Upper lobe of left lung (tissue), 6 donors: ENCODE results near the gene CHST9. TPM values are rescaled to one million over a fixed set of nuclear protein-coding genes. Genes with fewer than 3 reads are reported as not detected.
"Not testable (repeated sequence)": the region's sequence is repeated elsewhere in the genome, so short reads cannot be mapped to it uniquely, and the experiment has no call there.

Experiments
- ATAC-seq, 2 donors: fragments of 200-7000 bp; cut with Tn5 transposase; one replicate each; pipeline ENCODE4 v1.9.1; 2022; ENCODE audit warnings: mild to moderate bottlenecking in 2 of 2, moderate library complexity in 2 of 2; ENCODE audit not compliant: low FRiP score in 2 of 2
- DNase-seq, 2 donors: peaks; one replicate each; pipeline ENCODE4 v3.0.0-alpha.2; 2019 to 2020
- H3K27ac ChIP-seq, 4 donors: fragments of 200-600 bp; sonication (generic); one replicate each; pipeline ENCODE4 v1.5.1; 2016 to 2019
- H3K27me3 ChIP-seq, 4 donors: fragments of 200-600 bp; sonication (generic); one replicate each; pipeline ENCODE4 v1.5.1; 2017 to 2019
- H3K36me3 ChIP-seq, 4 donors: fragments of 200-600 bp; sonication (generic); one replicate each; pipeline ENCODE4 v1.5.1; 2016 to 2019
- H3K4me1 ChIP-seq, 4 donors: fragments of 200-600 bp; sonication (generic); one replicate each; pipeline ENCODE4 v1.5.1; 2018 to 2019
- H3K4me3 ChIP-seq, 4 donors: fragments of 200-600 bp; sonication (generic); one replicate each; pipeline ENCODE4 v1.5.1; 2017 to 2019; ENCODE audit warnings: mild to moderate bottlenecking in 2 of 4, moderate library complexity in 1 of 4
- H3K9me3 ChIP-seq, 4 donors: fragments of 200-600 bp; sonication (generic); one replicate each; pipeline ENCODE4 v1.5.1; 2018 to 2019
- CTCF ChIP-seq, 6 experiments: fragments of 450-650 bp in 4 of 6; fragments of 200-600 bp in 2 of 6; sonication (generic) in 2 of 6; IDR thresholded peaks; one replicate each; pipeline ENCODE4 v1.5.1; 2016 to 2019; ENCODE audit warnings: antibody characterized with exemption in 6 of 6
- EP300 ChIP-seq, 4 donors: sonication (generic); formaldehyde crosslinking; IDR thresholded peaks; one replicate each; pipeline ENCODE4 v1.5.1; 2017; ENCODE audit warnings: antibody characterized with exemption in 4 of 4, control low read depth in 2 of 4
- POLR2A ChIP-seq, 4 donors: fragments of 450-650 bp; IDR thresholded peaks; one replicate each; pipeline ENCODE4 v1.5.1; 2016 to 2017; ENCODE audit warnings: antibody characterized with exemption in 4 of 4, mild to moderate bottlenecking in 2 of 4
- POLR2AphosphoS5 ChIP-seq, 2 donors: sonication (generic); formaldehyde crosslinking; IDR thresholded peaks; one replicate each; pipeline ENCODE4 v1.5.1; 2017; ENCODE audit warnings: antibody characterized with exemption in 2 of 2
- WGBS, 2 donors: methylation state at CpG; one replicate each; pipeline ENCODE4 v1.1.5; 2017 to 2018; 5-methylcytosine and 5-hydroxymethylcytosine counted together
- total RNA-seq, 6 donors: library from RNA; depleted of rRNA in 4 of 6; stranded (reverse); fragments of >200 nt in 4 of 6; gene quantifications; one replicate each; pipeline versions ENCODE4 v1.1.0 to v1.2.1, GENCODE V29; 2016 to 2021
- donor health status: DM: no; HTN: no; CAD: no; lungs with moderate emphysema.
- donor health status: DM: no; HTN: yes; CAD: no; lungs with severe emphysema.

The CHST9 gene
- total RNA-seq, 6 donors from 2014 or later = 0.20 to 44.9 (median 2.1) TPM

- H3K4me3 ChIP-seq = no peak overlapping the region
- no peaks in the 10 kb centered on the region for H3K4me1 ChIP-seq
- no peak for DNase-seq
- WGBS, 2 donors = 88 to 92% methylated on average over 1 of the region's 1 CpG
- H3K9me3 ChIP-seq = no peaks in the 10 kb centered on the region
- no peak overlapping the region for H3K27ac ChIP-seq
- H3K36me3 ChIP-seq = no peaks in the 10 kb centered on the region
- no peak for ATAC-seq
- TF ChIP-seq EP300 (IDR thresholded peaks at IDR 0.05) (no peak), CTCF (IDR thresholded peaks at IDR 0.05) (no peak), POLR2AphosphoS5 (IDR thresholded peaks at IDR 0.05) (no peak), POLR2A (IDR thresholded peaks at IDR 0.05) (no peak)
- H3K27me3 ChIP-seq = no peaks in the 10 kb centered on the region
Measured at GRCh38 chr18:26977781-26978180, 207.3 kb downstream of the CHST9 start.

- H3K27ac ChIP-seq = no peak overlapping the region
- no peaks in the 10 kb centered on the region for H3K36me3 ChIP-seq
- H3K4me3 ChIP-seq = no peak overlapping the region
- ATAC-seq (no peak), DNase-seq (no peak)
- H3K9me3 ChIP-seq = no peaks in the 10 kb centered on the region
- H3K27me3 ChIP-seq = no peaks in the 10 kb centered on the region
- WGBS, 2 donors = 76 to 88% methylated on average over 2 of the region's 2 CpGs
- H3K4me1 ChIP-seq = no peaks in the 10 kb centered on the region
- TF ChIP-seq POLR2A (IDR thresholded peaks at IDR 0.05) (no peak), CTCF (IDR thresholded peaks at IDR 0.05) (no peak)
Measured at GRCh38 chr18:26976206-26976605, 208.9 kb downstream of the CHST9 start.

GRCh38 chr18:26972549-26972948, 212.6 kb downstream of the CHST9 start:
- ATAC-seq, H3K9me3 ChIP-seq, H3K27ac ChIP-seq, H3K36me3 ChIP-seq, H3K4me3 ChIP-seq, H3K4me1 ChIP-seq, H3K27me3 ChIP-seq: not testable (repeated sequence)
- peak in 1 of 2 donors; percentile 15 for DNase-seq
- 88 to 92% methylated on average over 15 of the region's 15 CpGs for WGBS, 2 donors

- Histone ChIP-seq H3K4me1 (no peaks in the 10 kb centered on the region), H3K9me3 (no peaks in the 10 kb centered on the region), H3K4me3 (no peak overlapping the region), H3K36me3 (no peaks in the 10 kb centered on the region), H3K27me3 (no peaks in the 10 kb centered on the region), H3K27ac (no peak overlapping the region)
- WGBS, 2 donors = 81 to 88% methylated on average over 5 to 8 of the region's 8 CpGs
- TF ChIP-seq POLR2A (IDR thresholded peaks at IDR 0.05) = no peak
- TF ChIP-seq CTCF (IDR thresholded peaks at IDR 0.05) = no peak
- no peak for TF ChIP-seq POLR2AphosphoS5 (IDR thresholded peaks at IDR 0.05)
- TF ChIP-seq EP300 (IDR thresholded peaks at IDR 0.05) = no peak
- DNase-seq (peak in 1 of 2 donors; percentile 24), ATAC-seq (no peak)
Measured at GRCh38 chr18:26971409-26971808, 213.7 kb downstream of the CHST9 start.

GRCh38 chr18:26970637-26971036, 214.5 kb downstream of the CHST9 start:
- H3K27ac ChIP-seq = no peak overlapping the region
- no peaks in the 10 kb centered on the region for H3K4me1 ChIP-seq
- H3K27me3 ChIP-seq = no peaks in the 10 kb centered on the region
- WGBS, 2 donors = 76 to 80% methylated on average over 4 of the region's 4 CpGs
- H3K36me3 ChIP-seq = no peaks in the 10 kb centered on the region
- TF ChIP-seq POLR2A (IDR thresholded peaks at IDR 0.05) (no peak), EP300 (IDR thresholded peaks at IDR 0.05) (no peak), CTCF (IDR thresholded peaks at IDR 0.05) (no peak), POLR2AphosphoS5 (IDR thresholded peaks at IDR 0.05) (no peak)
- no peak for ATAC-seq
- H3K9me3 ChIP-seq = no peaks in the 10 kb centered on the region
- no peak for DNase-seq
- H3K4me3 ChIP-seq = no peak overlapping the region
